Measurements from ENCODE around the gene KIF5A. TPM values are rescaled to one million over a fixed set of nuclear protein-coding genes. Genes with fewer than 3 reads are reported as not detected.
A peak's percentile ranks its signal among the peaks of the same experiment; 100 is the strongest.

KIF5A gene
- total RNA-seq, 1 donor from 2014 or later: 0.82 TPM

GRCh38 chr12:57620936-57621496, 71.2 kb downstream of the KIF5A start:
- DNase-seq: peak; percentile 13

- DNase-seq: peak; percentile 76
Measured at GRCh38 chr12:57621497-57622292, 71.9 kb downstream of the KIF5A start.

- no peak for DNase-seq
Measured at GRCh38 chr12:57622293-57623245, 72.7 kb downstream of the KIF5A start.

GRCh38 chr12:57623385-57623784, 73.5 kb downstream of the KIF5A start:
- no peak for DNase-seq

DNA sequence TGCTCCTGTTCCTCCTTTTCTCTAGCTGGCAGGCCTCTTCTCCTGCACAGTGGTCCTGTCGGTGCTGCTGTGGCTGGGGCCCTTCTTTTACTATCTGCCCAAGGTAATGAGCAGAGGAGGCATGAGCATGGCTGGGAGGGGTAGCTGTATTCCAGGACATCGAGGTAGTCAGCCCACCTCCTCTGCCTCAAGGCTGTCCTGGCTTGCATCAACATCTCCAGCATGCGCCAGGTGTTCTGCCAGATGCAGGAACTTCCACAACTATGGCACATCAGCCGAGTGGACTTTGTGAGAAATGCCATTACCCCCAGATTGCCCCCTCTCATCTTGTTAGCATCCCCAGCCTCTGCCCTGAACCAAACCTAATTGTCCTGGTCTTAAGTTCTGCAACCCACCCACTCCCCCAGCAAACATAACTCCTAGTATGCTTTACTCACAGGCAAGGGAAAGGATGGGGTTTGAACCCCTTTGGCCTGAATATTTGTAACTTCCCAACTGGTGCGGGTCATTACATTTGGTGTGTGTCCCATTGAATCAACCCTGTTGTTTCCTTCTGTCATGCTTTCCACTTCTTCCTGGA, 74.1 kb downstream of the KIF5A start:
- DNase-seq: no peak

DNA sequence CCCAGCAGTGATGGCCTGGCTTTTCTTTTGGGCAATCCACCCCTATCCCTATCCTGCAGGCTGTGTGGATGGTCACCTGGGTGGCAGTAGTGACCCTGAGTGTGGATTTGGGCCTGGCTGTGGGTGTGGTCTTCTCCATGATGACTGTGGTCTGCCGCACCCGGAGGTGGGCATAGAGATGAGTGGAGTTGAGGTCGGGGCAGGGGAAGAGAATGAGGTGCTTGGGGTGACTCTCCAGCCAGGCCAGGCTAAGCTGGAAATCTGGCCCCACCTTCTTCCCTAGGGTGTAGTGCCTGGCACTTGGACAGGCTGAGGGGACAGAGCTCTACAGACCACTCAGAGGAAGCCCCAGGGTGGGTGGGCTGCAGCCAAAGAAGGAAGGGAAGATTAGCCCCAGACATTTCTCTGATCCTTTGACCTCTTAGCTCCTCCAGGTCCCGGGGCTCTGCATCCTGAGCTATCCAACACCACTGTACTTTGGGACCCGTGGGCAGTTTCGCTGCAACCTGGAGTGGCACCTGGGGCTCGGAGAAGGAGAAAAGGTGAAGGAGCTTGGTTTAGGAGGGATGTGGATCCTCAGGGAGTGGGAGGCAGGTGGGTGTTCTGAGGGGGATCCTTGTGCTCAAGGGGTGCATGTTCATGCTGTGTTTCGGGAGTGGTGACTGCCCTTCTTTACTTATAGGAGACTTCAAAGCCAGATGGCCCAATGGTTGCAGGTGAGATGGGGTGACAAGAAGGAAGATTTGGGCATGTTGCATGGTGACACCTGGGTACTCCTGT, 74.8 kb downstream of the KIF5A start:
- DNase-seq: no peak

DNA sequence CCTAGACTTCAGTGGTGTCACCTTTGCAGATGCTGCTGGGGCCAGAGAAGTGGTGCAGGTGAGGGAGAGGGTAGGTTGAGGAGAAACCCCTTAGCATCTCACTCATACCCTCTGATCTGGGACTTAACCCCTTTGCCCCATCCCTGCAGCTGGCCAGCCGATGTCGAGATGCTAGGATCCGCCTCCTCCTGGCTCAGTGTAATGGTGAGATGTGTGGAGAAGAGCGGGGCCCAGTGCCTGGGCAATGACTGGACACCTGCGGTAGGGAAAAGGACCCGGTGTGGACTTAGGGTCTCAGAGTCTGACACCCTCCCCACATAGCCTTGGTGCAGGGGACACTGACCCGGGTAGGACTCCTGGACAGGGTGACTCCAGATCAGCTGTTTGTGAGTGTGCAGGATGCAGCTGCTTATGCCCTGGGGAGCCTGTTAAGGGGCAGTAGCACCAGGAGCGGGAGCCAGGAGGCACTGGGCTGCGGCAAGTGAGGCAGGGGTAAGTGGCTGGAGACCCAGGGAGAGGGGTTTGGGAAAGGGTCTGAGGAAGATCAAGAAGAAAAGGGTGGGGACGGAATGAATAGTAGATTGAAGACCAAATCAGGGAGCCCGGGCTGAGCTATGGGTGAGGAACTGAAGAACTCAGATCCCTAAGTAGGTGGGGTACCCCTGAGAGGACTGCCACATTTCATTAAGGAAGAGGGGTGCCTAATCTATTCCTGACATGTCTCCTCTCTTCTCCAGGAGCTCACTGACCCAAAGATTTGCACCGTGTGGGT, 75.6 kb downstream of the KIF5A start:
- DNase-seq: no peak

DNA sequence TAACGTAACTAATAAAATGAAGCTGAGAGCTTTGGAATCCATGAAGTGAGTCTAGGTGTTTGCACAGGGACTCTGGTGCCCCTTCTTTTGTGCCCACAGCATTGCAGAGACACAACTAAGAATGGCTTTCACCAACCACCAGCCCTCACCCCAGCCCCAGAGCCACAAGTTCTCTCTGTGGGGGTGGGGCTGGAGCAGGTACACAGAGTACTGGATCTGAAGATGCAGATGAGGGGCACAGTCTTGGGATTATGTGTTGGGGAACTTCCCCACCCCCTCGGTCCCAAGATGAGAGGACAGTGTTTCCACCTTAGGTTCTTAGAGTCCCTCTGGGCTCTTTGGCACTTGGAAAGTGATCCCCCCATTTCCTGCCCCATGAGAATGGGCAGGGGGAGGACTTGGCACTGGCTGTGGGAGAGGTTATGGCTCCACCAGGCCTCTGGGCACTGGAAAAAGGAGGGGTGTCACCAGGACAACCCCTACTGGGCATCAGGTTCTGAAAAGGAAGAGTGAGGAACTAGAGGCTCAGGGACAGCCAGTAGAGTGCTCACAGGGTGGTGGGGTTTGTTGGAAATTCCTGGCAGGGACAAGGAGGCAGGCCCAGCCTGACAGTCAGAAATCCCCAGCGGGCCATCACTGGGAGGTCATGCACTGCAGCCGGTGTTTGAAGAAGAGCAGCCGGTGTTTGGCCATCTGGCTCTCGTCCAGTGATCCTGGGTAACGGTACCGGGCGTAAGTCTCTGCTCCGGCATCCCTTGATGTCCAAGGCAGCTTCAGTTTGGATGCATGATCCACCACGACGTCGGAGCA, 76.5 kb downstream of the KIF5A start:
- no peak for DNase-seq

DNA sequence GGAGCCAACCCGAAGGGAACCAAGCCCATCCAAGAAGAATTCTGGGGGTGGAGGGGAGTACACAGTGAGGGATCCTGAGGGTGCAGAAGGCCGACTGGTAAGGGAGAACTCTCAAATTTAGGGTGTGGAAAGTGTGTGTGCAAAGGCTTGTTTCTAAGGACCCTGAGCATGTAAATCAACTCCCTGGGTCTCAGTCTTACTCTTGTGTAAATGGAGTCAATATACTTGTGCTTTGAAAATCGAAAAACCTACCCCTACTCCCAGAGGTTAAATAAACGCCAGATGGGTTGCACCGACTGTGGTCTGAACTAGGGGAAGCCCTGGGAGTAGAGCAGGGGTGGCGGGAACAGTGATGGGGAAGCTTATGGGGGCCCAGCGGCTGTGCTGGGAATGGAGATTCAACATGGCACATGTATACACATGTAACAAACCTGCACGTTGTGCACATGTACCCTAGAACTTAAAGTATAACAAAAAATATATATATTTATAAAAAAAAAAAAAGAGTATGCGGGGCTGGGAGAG, 77.1 kb downstream of the KIF5A start:
- DNase-seq: no peak

DNA sequence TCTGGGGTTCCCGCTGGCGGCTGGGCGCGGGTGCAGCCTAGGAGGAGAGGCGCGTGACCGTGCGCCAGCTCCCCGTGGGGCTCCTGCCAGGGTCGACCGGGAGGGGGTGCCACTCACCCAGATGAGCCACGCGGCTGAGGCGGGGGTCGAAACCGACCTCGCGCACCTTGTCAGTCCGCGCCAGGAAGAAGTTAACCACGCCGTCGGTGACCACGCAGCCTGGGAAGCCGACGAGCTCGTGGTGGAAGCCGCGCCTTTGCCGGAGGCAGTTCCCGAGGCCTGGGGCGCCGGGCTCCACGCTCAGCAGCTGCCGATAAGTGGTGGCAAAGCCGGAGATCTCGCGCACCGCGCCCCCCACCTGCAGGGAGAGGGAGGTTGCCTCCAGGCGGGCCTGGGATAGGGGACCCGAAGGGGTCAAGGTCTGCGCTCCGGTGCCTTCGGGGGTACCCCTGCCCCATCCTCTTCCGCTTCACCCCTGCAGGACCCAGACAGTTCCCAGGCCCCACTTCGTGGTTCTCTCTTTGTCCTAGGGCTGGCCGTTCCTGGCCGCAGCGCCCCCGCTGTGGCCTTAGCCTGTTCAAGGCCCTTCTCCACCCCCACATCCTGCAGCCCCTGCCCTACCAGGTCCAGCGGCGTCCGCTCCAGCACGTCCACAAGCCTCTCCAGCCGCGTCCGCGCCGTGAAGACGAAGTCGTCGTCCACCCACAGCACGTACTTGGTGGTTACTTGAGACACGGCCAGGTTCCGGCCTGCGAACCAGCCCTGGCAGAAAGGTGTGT, 77.8 kb downstream of the KIF5A start:
- no peak for DNase-seq

GRCh38 chr12:57628280-57629191, 78.7 kb downstream of the KIF5A start:
- no peak for DNase-seq

DNA sequence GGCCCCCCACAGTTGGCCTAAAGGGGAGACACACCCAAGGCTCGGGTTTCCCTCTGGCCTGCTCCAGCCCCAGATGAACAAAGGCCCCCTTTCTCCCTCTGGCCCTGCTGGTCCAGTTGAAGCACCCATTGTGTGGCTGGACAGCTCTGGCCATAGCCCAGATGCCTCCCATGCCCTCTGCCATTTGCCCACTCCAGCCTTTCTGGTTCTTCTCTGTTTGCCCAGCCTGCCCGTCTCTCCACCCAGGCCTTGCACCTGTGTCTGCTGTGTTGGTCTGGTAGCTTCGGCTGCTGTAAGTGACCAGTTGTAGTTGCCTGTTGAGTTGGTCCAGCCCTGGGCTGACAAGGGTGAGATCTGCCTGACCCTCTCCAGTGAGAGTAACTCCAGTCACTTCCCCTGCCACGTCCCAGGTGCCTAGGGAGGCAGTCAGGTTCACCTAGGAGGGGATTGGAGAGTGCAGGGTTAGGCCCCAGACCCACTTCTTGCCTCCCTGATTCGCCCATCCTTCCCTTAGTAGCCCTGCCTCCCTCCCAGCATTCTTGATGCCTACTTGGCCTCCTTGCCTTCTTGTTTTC, 80.1 kb downstream of the KIF5A start:
- no peak for DNase-seq

GRCh38 chr12:57630891-57631433, 81.1 kb downstream of the KIF5A start:
- no peak for DNase-seq

- no peak for DNase-seq
Measured at GRCh38 chr12:57631566-57632072, 81.8 kb downstream of the KIF5A start.

GRCh38 chr12:57632073-57632957, 82.5 kb downstream of the KIF5A start:
- DNase-seq: peak; percentile 12

Measured in tongue (tissue), 2 donors.